ENCODE data around the gene DYNC1I2.
"Not testable (repeated sequence)": the region's sequence is repeated elsewhere in the genome, so short reads cannot be mapped to it uniquely, and the experiment has no call there.

Gene DYNC1I2

GRCh38 chr2:171771463-171771862 lies 84.2 kb downstream of the DYNC1I2 start:
- DNase-seq: no peak

- DNase-seq: no peak
These were observed 85.1 kb downstream of the DYNC1I2 start for GRCh38 chr2:171772373-171772772.

- not testable (repeated sequence) for DNase-seq
These were observed 87.3 kb downstream of the DYNC1I2 start for GRCh38 chr2:171774581-171774980.

GRCh38 chr2:171778515-171778914 lies 91.2 kb downstream of the DYNC1I2 start:
- no peak for DNase-seq

- no peak for DNase-seq
These were observed 98.2 kb downstream of the DYNC1I2 start for GRCh38 chr2:171785450-171785849.

DNA sequence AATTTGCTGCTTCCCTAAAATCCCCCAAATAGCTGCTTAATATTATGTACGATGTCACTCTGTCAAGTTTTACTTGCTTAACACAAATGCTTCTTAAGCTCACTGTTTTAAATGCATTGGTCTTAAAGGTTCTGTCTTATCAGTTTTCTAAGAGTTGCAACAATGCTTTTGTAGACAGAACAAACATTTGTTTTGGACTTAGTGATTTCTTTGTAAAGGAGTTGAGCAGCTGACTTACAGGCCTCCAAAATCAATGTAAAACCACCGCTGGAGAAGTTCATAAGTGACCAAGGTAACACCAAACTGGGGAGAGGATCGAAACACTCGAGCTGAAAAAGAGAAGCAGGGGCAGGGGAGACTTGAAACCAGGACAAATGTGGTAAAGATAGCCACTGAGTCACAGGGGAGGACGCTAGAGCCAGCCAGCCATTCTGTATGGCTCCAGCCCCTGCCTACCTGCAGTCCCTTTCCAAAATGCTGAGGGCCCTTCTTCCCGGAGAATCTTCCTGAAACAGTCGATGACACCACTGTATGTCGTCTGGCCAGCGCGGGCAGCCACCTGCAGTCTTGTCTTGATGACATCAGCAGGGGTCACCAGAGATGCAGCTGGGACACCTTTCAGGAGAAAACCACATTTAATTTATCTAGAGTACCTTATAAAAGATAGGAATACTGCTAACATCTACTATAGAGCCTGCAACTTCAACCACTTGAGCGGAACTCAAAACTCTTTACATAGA lies 100.2 kb downstream of the DYNC1I2 start:
- no peak for DNase-seq

DNA sequence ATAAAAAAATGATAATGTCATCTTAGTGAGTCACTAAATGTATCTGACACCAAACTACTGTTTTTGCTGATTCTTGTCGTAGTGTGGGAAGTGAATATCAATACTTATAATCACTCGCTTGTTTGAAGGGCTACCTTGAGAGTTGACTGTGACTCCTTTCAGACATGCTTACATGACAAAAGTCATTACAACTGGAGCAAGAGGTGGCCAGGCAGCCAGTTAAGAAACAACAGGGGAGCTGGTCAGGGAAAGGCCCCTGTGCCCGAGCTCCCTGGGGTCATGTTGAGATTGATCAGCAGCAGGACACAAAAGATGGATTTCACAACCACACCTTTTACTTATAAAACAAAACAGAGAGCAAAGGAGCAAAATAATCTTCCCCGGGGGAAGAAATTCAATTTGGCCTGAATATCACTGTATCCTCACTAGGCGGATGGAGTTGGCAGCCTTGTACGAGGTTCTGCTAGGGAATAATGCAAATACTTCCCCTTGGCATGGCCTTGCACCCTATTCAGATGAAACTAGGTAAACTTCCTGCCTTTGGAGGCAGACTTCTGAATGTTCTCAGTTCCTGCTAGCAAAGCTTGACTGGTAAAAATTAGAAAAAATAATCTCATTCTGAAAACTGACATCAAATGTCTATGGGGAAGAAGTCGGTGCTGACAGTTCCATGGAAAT lies 101.2 kb downstream of the DYNC1I2 start:
- DNase-seq: no peak

DNA sequence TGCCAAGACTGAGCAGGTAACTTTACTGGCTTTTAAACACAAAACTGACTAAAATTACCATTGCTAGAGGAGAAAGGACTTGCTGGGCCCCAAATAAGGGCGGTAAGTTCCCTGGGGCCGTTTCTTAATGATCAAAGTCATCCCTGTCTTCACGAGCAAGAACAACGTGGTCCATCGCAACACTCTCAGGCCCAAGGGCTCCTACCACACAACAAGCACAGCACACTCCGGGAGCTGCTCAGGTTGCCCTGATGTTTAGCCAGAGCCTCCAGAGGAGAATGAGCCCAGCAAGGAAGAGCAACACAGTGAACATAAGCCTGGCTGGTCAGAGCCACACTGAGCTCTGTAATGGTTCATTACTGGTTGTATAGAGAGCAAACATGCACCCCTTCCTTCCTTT lies 102.7 kb downstream of the DYNC1I2 start:
- DNase-seq: no peak

- no peak for DNase-seq
These were observed 104.1 kb downstream of the DYNC1I2 start for GRCh38 chr2:171791361-171791760.

DNA sequence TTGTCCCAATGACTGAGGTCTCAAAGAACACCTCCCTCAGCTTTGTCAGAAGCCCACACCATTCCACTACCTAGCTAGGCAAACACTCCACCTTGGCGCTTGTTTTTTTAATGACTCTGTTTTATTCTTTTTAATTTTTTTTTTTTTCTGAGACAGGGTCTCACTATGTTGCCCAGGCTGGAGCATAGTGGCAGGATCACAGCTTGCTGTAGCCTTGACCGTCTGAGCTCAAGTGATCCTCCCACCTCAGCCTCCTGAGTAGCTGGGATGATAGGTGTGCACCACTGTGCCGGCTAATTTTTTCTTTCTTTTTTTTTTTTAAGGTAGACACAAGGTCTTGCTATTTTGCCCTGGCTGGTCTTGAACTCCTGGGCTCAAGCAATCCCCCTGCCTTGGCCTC lies 104.9 kb downstream of the DYNC1I2 start:
- no peak for DNase-seq

DNA sequence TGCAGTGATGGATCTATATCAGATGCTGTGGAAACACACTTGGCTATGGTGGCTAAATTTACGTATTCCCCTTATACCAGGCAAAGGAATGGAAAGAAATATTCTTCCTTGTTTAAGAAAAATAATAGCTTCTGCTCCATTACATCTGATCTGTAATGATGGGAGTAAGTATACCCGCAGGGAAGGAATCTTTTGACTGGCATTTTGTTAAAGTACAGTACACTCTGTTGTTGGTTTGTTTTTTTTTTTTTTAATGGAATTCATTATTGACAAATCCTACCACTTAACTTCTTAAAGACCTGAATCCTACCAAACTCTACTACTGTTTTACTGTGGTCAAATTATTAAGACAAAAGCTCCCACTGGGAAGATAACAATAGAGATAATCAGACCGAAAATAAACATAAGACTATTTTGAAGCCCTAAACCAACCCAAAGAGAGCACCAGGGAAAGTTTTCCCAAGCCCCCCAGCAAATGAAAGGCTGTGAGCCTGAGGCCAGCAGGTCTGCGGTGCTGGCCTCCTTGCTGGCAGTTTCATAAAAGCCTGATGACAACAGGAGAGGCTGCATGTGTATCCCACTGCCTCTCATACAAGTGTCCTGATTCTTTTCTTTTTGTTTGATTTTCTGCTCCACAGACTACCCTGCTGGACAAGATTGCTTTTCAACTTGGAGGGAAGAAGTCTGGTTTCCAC lies 105.8 kb downstream of the DYNC1I2 start:
- DNase-seq: no peak

DNA sequence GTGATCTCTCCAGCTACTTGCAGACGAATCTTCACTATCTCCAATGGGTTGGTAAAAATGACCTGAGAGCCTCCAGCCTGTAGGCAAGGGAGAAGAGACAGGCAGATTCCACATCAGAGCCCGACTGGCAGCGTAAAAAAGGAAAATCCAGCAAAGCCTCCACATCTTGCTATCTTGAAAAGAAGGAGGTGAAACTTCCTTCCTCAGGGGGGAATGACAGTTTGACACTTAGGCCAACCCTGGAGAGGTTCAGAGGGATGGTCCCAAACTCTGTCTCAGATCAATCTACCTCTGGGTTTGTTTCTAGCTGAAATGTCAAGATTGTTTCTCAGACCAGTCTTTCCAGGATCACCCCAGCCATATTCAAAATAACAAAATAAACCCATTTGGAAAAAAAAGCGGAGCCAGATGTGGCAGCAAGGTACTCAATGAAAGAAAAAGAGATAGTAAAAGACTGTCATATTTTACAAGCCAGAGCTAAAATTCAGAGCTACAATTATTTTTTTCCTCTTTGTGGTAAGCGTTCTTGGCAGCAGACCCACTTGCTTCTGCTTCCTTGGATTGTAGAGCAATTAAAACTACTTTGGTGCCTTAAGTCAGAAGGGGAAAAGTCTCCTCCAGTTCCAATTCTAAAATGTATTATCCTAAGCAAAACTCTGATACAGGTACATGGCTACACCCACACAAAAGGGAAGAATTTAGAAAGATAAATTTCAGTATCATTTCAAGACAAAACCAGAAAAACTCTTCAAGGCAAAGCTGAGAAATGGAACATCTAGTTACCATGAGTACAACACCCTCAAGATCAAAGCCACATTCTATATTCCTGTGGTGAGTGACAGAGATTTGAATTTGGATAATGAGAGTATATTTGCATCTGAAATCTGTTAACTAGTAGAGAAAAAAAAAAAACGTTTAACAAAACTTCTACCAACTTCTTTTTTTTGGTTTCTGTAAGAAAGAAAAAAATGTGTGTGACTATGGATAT lies 106.7 kb downstream of the DYNC1I2 start:
- no peak for DNase-seq

- no peak for DNase-seq
These were observed 107.6 kb downstream of the DYNC1I2 start for GRCh38 chr2:171794918-171795317.
